Iris pigment epithelial cell (primary cell): ENCODE data around the gene USF3.

Experiments used
- DNase-seq: peaks from one replicate; pipeline ENCODE4 v3.0.0-alpha.2; 2011; ENCODE audit warnings: low read depth

The USF3 gene, protein sequence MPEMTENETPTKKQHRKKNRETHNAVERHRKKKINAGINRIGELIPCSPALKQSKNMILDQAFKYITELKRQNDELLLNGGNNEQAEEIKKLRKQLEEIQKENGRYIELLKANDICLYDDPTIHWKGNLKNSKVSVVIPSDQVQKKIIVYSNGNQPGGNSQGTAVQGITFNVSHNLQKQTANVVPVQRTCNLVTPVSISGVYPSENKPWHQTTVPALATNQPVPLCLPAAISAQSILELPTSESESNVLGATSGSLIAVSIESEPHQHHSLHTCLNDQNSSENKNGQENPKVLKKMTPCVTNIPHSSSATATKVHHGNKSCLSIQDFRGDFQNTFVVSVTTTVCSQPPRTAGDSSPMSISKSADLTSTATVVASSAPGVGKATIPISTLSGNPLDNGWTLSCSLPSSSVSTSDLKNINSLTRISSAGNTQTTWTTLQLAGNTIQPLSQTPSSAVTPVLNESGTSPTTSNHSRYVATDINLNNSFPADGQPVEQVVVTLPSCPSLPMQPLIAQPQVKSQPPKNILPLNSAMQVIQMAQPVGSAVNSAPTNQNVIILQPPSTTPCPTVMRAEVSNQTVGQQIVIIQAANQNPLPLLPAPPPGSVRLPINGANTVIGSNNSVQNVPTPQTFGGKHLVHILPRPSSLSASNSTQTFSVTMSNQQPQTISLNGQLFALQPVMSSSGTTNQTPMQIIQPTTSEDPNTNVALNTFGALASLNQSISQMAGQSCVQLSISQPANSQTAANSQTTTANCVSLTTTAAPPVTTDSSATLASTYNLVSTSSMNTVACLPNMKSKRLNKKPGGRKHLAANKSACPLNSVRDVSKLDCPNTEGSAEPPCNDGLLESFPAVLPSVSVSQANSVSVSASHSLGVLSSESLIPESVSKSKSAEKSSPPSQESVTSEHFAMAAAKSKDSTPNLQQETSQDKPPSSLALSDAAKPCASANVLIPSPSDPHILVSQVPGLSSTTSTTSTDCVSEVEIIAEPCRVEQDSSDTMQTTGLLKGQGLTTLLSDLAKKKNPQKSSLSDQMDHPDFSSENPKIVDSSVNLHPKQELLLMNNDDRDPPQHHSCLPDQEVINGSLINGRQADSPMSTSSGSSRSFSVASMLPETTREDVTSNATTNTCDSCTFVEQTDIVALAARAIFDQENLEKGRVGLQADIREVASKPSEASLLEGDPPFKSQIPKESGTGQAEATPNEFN (N-terminal part only)

DNA sequence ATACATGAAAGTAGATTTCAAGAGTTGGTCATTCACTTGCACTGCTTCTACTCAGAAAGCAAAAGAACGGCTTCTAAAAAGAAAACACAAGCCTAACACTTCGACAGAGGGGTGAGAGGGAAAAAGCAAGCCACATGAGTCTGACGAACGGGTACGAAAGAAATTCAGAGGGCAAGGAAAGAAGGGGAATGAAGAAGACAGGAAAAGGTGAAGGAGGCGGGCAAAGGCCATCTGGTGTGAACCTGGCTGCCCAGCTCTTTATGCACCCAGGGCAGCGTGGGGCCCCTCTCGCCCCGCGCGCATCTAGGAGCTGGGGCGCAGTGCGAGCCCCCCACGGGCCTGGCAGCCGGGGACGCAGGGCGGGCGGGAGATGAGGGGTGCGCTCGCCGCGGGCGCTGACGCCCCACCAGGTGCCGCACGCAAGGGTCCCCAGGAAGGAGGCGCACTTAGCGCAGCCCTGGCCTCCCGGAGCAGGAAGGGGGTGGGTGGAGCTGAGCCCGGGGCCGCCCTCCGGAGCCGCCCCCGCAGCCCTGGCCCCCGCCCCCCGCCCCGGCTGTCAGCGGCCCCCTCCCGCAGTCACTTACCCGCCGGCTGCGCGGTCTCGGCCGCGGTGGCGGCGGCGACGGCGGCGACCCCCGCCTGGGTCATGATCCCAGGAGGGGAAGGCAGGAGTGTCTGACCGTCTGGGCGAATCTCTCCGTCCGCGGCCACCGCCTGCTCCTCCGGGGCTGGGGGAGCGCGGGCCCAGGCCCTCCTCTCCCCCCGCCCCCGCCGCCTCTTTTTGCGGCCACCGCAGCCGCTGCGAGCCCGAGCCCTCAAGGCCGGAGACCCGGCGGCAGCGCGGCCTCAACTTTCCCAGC, at the start of gene USF3:
TSS of gene USF3 (minus strand) at position 857 of the 860 bp plus-strand sequence. CDS start 21,764 bp downstream, outside the sequence.
- DNase-seq: peak; percentile 52

DNA sequence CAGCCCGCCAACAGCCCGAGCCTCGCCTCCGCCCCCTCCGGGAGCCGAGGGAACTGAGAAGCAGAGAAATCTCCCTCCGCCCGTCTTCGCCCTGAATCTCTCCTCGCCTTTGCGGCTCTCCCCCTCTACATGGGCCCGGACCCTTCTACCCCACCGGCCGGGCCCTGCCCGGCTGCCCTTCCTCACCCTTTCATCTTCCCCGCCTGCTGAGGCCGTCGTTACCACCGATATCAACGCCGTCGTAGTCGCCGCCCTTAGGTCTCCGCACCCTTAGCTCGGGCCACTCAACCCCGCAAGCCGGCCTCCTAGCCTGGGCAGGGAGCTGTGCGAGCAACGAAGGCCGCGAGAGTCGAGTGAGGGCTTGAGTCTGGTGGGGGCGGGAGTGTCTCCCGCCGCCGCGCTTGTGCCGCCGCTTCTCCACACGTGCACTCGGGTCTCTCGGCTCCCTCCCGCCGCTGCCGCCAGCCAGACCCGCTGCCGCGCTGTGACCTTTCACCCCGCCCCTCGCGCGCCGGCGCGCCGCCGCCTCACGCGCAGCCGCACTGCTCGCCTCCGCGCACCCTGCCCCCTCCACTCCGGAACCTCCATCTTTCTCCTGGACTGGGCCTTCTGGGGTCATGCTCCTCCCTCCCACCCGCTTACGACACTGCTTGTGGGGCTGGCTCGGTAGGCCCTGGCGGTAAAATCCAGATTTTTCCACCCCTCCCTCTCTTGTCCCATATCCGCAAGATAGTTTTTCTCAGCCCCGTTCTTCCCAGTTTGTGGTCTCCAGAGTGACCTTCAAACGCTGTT, 49.5 kb upstream of the USF3 start, which contains the start of gene NAA50:
TSS of gene NAA50 (minus strand) at position 494 of the 792 bp plus-strand sequence. CDS start at position 194, 300 bp downstream.
- DNase-seq: peak; percentile 95

DNA sequence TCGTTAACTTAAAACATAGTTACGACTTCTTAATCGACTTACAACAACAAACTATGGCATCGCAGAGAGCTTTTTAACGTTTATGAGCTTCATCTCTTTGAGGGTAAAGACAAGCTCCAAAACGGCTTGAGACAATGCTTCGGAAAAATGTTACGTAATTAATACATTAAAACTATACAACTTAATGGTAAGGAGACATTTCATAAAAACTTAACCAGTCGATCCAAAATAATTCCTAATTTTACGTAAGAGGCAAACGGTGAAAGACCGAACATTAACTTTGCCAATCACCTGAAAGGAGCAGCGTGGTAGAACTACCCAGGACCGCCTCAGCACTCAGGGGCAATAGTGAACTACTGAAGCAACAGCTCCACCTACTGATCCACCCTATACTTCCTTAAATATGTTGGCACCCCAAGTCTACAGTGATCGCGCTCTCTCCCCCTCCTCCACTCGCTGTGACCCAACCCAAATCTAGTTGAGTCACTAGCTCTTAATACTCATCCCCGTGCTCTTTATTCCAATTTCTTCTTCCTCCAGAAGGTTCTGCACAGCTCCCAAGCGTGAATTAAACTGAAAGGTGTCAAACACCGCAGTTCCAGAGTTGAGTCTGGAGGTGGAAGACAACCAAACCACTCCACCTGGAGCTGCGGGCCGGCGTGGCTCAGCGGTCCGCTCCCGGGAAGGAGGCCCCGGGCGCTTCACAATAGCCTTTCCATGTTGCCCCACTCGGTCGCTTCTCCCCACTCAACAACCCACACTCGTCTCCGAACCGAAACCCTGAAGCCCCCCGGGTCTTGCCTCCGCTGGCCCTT, 48.7 kb upstream of the USF3 start:
- DNase-seq: peak; percentile 93

DNA sequence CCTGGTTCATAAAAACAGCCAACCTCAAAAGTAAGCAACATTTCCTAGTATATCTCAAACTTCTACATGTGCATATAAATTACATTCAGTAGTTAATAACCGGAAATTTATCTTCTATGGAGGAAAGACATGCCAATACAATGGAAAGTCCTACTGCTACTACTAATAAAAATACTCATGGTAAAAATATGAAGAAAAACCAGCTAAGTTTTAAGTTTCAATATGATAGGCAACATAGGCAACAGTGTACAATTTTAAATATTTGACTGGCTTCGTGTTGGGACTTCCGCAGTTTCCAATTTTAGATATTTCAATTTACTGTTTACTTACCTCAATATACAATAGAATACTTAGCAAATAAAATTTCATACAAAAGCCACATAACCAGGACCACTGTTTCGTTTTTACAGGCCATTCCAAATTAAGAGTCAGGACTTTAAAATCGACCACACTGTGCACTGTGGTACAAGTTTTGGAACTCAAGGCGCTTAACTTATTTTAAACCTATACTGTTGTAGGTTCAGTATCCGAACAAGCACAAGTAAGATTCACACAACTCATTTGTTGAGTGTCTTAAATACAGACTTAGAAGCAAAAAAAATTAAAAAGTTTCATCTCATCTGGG, 46.7 kb upstream of the USF3 start:
- no peak for DNase-seq

DNA sequence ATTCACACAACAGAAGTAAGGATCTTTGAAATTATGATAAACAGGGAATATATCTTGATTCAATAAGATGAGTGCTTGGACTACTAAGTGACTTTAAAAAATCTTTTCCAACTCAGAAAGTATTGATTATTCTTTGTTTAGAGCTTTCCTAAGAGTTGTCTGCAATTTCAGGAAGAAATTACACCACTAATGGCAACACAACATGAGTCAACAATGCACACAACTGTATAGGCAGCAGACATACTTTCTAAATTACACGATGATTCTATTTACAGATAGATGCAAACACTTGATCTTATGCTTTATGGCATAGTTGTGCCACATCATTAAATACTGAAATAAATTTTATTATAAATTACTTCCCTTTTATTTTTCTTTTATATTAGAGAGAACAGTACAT, 45.2 kb upstream of the USF3 start:
- DNase-seq: peak; percentile 34

DNA sequence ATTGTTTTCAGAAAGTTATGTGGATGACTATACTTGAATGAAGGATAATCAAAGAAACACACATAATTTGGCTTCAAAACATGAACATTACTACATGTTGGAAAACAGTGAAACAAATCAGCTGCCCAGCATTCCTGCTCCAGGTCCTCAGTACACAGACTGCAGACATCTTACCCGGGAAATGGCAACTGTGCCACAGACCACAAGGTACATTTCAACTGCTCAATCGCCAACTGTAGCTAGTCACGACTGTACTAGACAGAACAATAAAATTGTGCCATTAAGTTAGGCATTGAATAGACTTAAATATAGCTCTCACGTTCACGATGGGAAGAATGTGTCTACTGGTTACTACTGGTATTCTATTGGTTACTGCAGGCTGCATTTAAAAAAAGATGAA, 44.6 kb upstream of the USF3 start:
- DNase-seq: no peak

DNA sequence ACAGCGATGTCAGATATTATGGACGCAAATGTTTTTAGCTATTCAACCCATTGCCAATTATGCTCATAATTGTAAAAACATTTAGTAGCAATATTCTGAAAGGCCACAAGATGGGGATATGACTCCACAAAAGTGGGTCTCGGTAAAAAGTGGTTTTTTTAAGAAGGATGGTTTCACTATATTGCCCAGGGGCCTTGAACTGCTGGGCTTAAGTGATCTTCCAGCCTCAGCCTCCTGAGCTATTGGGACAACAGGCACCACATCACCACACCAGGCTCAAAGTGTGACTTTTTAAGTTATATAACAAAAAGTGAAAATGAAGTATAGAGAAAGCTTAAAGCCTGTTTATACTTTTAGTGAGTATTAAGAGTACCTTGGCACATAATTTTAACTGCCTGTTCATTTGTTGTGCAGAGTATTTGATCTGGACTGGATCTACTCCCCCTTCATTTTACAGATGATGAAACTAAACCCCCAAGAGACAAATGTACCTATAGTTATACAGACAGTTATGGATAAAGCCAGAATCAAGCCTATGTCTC, 40.2 kb upstream of the USF3 start:
- peak; percentile 65 for DNase-seq

DNA sequence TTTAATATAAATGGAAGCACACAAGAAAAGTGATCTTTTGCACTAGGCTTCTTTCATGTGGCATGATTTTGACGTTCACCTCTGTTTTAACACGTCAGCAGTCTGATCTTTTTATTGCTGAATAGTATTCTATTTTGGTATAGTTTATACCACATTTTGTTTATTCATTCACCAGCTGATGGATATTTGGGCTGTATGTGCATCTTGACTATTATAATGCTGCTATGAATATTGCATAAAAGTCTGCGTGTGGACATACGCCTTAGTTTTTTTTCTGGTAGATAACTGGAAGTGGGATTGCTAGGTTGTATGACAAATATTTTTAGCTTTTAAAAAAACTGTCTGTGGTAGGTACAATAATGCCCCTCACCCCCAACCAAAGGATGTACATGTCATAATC, 35.3 kb upstream of the USF3 start:
- no peak for DNase-seq

DNA sequence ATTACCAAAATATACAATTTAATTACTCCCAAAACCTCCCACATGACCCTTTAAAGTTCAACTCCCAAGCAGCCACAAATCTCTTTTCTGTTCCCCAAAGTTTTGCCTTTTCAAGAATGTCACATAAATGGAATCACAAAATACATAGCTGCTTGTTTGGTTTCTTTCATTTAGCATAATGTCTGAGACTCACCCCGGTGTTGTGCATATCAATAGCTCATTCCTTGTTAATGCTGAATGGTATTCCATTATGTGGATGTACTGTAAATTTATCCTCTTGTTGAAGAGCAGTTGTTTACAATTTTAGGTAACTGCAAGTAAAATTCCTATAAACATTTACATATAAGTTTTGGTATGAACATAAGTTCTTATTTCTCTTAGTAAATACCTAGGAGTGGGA, 34.1 kb upstream of the USF3 start:
- DNase-seq: no peak

DNA sequence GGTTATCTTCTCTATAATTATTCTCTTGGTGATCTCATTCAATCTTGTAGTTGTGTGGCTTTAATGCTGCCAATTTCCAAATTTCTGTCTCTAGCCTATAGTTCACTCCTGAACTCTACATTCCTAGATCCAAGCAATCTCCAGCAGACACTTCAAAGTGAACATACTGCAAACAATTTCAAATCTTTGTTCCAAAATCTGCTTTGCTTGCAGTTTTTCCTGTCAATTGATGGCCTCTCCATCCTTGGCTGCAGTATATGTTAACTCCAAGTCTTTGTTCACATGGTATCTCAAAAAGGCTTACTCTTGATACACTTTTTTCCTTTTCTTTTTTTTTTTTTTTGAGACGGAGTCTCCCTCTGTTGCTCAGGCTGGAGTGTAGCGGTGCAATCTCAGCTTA, 32.2 kb upstream of the USF3 start:
- no peak for DNase-seq

DNA sequence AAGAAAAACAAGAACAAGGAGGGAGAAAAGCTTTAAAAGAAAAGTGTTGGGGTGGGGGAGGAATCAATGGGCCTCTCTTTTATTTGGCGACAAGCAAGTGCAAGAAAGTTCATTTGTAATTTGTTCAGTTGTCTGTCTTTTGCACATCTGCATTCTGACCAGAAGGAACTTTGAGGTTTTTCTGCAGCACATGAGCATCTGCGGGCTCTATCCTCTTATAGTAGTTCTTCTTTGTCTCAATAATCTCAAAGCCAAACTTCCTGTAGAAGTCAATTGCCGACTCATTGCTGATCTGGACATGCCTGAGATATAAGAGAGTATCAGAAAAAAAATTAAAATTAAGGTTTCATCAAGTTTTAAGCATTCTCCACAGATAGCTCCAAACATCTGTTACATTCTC, 25.2 kb upstream of the USF3 start:
- no peak for DNase-seq

DNA sequence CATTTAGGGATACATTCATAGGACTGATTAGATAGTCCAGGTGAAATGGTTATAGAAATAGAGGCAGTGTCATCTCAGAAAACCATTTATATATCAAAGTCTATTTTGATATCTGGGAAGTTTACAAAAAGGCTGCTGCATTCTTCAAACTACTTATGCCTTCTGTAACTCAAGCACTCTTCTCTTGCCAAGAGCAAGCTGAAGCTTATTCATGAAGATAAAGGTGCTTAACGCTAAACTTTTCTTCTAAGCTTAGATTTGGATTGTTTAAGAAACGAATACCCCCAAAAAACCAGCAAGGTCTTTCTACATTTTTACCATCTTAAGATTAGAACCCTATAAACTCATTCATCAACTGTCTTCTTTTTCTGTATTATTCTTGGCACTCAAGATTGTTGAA, 23.3 kb upstream of the USF3 start:
- DNase-seq: no peak

DNA sequence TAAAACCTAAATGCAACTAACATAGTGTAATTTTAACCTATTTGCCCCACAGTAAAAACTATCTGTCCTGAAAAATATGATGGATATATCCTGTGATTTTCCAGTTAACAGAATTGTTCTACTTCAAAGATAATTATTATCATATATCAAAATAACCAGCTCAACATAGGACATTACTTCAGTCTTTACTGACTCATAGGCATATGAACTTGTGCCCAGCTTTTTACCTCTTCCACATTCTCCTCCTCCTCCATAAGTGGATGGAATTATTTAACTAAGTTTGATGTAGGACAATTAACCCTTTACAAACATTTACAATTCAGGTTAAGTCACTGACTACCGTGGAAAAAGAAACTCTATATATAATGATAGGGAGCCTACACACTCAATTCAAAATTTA, 22.9 kb upstream of the USF3 start:
- DNase-seq: no peak

DNA sequence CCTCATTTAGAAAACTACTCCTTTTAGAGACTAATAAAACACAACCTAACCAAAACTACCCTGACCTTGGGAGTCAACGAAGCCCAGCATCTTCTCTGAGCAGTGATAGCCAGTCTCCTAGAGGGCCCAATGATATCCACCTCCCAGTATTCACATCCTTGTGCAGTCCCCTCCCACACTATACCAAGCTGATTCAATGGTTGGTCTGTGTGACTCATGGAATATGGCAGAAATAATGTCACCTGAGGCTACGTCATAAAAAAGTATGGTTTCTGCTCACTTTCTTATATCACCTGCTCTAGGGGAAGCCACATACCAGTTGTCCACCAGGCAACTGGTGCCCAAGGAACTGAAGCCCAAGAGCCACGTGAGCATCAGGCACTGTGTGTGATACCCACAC, 21.4 kb upstream of the USF3 start:
- DNase-seq: no peak

DNA sequence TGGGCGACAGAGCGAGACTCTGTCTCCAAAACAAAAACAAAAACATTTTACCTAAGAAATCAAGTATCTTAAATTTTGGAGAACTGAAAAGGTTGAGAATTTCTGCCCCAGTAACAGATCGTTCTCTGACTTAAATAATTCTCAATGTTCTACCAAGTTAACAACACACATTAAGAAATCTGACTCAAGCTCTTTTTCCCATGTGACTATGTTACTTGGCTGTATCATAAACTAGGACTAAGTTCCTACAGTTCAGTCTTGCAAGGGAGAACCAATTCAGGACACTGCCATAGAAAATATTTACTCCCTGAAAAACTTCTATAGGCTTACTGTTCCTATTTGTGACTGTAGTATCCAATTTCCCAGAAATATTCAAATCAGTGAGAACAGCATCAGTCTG, 20.9 kb upstream of the USF3 start:
- no peak for DNase-seq

DNA sequence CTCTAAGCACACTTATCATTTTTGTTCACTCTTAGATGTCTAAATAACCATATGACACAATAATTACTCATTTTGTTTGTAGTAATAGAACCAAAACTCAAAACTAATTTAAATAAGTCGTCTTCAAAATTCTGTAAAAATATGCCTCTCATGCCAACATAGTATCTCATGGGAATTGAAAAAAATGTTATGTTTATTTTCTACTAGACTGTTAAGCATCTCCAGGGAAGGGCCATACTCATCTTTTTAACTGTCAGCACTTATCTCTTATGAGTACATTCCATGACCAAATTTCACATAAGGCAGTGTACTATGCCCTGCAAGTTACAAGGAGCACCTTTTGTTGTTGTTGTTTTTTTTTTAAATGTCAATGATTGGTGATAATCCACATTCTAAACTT, 18.3 kb upstream of the USF3 start:
- no peak for DNase-seq

DNA sequence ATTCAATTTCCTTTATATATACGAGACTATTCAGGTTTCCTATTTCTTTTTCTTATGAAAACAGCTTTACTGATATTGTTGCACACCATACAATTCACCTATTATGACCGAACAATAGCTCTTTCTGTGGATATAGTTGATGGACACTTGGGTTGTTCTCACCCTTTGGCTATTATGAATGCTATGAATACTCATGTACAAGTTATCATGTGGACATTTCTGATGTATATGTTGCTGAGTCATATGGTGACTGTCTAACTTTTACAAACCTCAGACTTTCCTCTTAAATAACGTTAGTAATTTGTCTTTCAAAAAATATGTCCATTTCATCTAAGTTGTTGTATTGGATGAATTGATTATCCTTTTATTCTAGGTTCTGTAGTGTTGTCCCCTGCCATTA, 15.7 kb upstream of the USF3 start:
- peak; percentile 40 for DNase-seq

DNA sequence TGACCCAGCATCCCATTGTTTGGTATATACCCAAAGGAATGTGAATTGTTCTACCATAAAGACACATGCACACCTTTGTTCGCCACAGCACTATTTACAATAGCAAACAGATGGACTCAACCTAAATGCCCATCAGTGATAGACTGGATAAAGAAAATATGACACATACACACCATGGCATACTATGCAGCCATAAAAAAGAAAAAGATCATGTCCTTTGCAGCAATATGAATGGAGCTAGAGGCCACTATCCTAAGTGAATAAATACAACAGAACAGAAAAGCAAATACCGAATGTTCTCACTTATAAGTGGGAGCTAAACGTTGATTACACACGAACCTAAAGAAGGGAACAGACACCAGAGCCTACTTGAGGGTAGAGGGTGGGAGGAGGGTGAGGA, 11.4 kb upstream of the USF3 start:
- no peak for DNase-seq

DNA sequence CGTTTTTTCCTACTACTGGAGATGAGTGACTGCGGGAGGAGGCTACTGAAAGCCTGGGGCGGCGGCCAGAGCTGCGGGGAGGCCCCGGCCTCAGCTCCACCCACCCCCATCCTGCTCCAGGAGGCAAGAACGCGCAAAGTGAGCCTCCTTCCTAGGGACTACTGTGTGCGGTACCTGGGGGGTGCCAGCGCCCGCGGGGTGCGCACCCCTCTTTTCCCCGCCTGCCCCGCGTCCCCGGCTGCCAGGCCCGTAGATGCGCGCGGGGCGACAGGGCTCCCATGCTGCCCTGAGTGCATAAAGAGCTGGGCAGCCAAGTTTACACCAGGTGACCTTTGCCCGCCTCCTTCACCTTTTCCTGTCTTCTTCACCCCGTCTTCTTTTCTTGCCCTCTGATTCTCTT, 2.5 kb upstream of the USF3 start:
- DNase-seq: peak; percentile 34
